Measurements from ENCODE around the gene OPA3. TPM values are rescaled to one million over a fixed set of nuclear protein-coding genes. Genes with fewer than 3 reads are reported as not detected.

OPA3 gene
- polyA plus RNA-seq, 1 donor (not counting 4 experiments of a cell fraction or from before 2014, with no cell fraction given) = 11.9 TPM

DNA sequence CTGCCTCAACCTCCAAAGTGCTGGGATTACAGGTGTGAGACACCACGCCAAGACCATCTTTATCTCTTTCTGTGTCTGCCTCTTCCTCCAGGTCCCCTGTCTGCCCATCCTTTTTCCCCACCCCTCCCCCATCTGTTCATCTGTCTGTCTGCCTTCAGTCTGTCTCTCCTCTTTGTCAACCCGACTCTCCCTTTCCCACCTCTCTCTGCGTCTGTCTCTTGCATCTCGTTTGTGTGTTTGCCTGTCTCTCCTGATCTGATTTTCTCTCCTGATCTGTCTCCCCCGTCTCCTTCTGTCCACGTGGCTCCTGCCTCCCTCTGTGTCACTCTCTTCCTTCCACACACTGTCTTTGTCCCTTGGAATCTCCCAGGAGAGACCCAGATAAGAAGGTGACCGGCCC is 67.4 kb downstream of the OPA3 start:
- Histone ChIP-seq H4K20me1 (ENCODE audit: control insufficient read depth, extremely low read depth, insufficient read depth, low read length) (peaks cover 31% of the 10 kb centered on the region), H3K27ac (ENCODE audit: control insufficient read depth, insufficient read depth, low read length) (no peak overlapping the region), H3K4me1 (ENCODE audit: control insufficient read depth, extremely low read depth, insufficient read depth, low read length) (peaks cover 36% of the 10 kb centered on the region), H3K36me3 (ENCODE audit: control insufficient read depth in 2 of 2, extremely low read depth in 1 of 2, insufficient read depth in 2 of 2, low read length in 2 of 2) (peaks cover 29 to 35% of the 10 kb centered on the region in 2 experiments), H3K9ac (ENCODE audit: control insufficient read depth, extremely low read depth, insufficient read depth, low read length) (no peak overlapping the region), H3K9me3 (ENCODE audit: control insufficient read depth, low read depth, low read length) (no peaks in the 10 kb centered on the region), H3K4me2 (ENCODE audit: control insufficient read depth, extremely low read depth, insufficient read depth, low read depth, low read length) (no peak overlapping the region), H3K4me3 (ENCODE audit: control insufficient read depth in 2 of 3, extremely low read depth in 1 of 3, insufficient read depth in 2 of 3, low read depth in 1 of 3, low read length in 3 of 3) (no peak overlapping the region), H3K27me3 (ENCODE audit: control insufficient read depth, extremely low read depth, insufficient read depth, low read length) (no peaks in the 10 kb centered on the region), H3K79me2 (ENCODE audit: control insufficient read depth, insufficient read depth, low read length) (peaks cover 50% of the 10 kb centered on the region), H2AFZ (ENCODE audit: control insufficient read depth, low read length) (no peak overlapping the region), H3K9me1 (ENCODE audit: control insufficient read depth, extremely low read depth, insufficient read depth, low read length) (peaks cover 6% of the 10 kb centered on the region)
- TF ChIP-seq, protein P1, sequence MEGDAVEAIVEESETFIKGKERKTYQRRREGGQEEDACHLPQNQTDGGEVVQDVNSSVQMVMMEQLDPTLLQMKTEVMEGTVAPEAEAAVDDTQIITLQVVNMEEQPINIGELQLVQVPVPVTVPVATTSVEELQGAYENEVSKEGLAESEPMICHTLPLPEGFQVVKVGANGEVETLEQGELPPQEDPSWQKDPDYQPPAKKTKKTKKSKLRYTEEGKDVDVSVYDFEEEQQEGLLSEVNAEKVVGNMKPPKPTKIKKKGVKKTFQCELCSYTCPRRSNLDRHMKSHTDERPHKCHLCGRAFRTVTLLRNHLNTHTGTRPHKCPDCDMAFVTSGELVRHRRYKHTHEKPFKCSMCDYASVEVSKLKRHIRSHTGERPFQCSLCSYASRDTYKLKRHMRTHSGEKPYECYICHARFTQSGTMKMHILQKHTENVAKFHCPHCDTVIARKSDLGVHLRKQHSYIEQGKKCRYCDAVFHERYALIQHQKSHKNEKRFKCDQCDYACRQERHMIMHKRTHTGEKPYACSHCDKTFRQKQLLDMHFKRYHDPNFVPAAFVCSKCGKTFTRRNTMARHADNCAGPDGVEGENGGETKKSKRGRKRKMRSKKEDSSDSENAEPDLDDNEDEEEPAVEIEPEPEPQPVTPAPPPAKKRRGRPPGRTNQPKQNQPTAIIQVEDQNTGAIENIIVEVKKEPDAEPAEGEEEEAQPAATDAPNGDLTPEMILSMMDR (optimal IDR thresholded peaks at IDR 0.05 in 1 of 3, IDR thresholded peaks at IDR 0.05 in 1 of 3, conservative IDR thresholded peaks at IDR 0.05 in 1 of 3; ENCODE audit: extremely low read depth in 1 of 3, insufficient read depth in 2 of 3, low read length in 3 of 3) = no peak
- TF ChIP-seq EZH2 (IDR thresholded peaks at IDR 0.05; ENCODE audit: low read length) = no peak
- FAIRE-seq (no peak), DNase-seq (ENCODE audit: low read depth, low spot score) (no peak)
- dilution Hi-C loops (cut with MboI; ENCODE audit: extremely low pct_ligation_motif_present, low sequenced_read_pairs) = no loop called here

DNA sequence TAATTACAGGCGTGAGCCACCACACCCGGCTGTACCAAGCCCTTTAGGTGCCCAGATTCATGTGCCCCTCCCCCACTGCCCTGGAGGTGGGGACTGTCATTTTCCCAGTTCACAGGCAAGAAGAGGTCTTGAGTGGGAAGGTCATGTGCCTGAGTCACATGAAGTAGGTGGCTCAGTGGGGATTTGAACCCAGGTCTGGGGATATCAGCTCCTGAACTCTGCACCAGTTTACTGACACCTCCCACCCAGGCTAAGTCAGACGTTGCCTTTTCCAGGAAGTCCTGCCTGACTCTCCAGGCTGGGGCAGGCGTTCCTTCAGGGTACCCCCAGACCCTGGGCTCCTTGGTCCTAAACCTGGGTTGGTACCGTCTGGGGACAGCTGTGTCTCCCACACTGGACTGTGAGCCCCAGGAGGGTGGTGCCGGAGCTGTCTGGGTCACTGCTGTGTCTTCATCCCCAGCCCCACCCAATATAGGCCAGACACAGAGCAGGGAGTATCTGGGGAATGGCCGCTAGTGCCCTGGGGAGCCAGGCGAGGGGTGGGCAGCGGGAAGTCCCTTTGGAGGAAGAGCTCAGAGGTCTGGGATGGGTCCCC is 68.7 kb downstream of the OPA3 start:
- Histone ChIP-seq H3K9ac (ENCODE audit: control insufficient read depth, extremely low read depth, insufficient read depth, low read length) (no peak overlapping the region), H3K27ac (ENCODE audit: control insufficient read depth, insufficient read depth, low read length) (no peak overlapping the region), H2AFZ (ENCODE audit: control insufficient read depth, low read length) (no peak overlapping the region), H3K4me2 (ENCODE audit: control insufficient read depth, extremely low read depth, insufficient read depth, low read depth, low read length) (no peak overlapping the region), H3K4me1 (ENCODE audit: control insufficient read depth, extremely low read depth, insufficient read depth, low read length) (peaks cover 35% of the 10 kb centered on the region), H3K79me2 (ENCODE audit: control insufficient read depth, insufficient read depth, low read length) (peaks cover 63% of the 10 kb centered on the region), H3K4me3 (ENCODE audit: control insufficient read depth in 2 of 3, extremely low read depth in 1 of 3, insufficient read depth in 2 of 3, low read depth in 1 of 3, low read length in 3 of 3) (no peak overlapping the region), H3K36me3 (ENCODE audit: control insufficient read depth in 2 of 2, extremely low read depth in 1 of 2, insufficient read depth in 2 of 2, low read length in 2 of 2) (peaks cover 26 to 34% of the 10 kb centered on the region in 2 experiments), H3K9me3 (ENCODE audit: control insufficient read depth, low read depth, low read length) (no peaks in the 10 kb centered on the region), H4K20me1 (ENCODE audit: control insufficient read depth, extremely low read depth, insufficient read depth, low read length) (peaks cover 34% of the 10 kb centered on the region), H3K27me3 (ENCODE audit: control insufficient read depth, extremely low read depth, insufficient read depth, low read length) (no peaks in the 10 kb centered on the region), H3K9me1 (ENCODE audit: control insufficient read depth, extremely low read depth, insufficient read depth, low read length) (peaks cover 8% of the 10 kb centered on the region)
- DNase-seq (ENCODE audit: low read depth, low spot score) = no peak
- dilution Hi-C loops (cut with MboI; ENCODE audit: extremely low pct_ligation_motif_present, low sequenced_read_pairs) = no loop called here
- no peak for FAIRE-seq
- no peak for TF ChIP-seq EZH2 (IDR thresholded peaks at IDR 0.05; ENCODE audit: low read length)
- TF ChIP-seq, protein P1 (optimal IDR thresholded peaks at IDR 0.05 in 1 of 3, IDR thresholded peaks at IDR 0.05 in 1 of 3, conservative IDR thresholded peaks at IDR 0.05 in 1 of 3; ENCODE audit: extremely low read depth in 1 of 3, insufficient read depth in 2 of 3, low read length in 3 of 3) = no peak

Measured in keratinocyte (primary cell).